ENCODE data around the gene APBA2.
"Not testable (repeated sequence)": the region's sequence is repeated elsewhere in the genome, so short reads cannot be mapped to it uniquely, and the experiment has no call there.

The APBA2 gene

GRCh38 chr15:29141308-29142128 is 255.7 kb downstream of the APBA2 start:
- no peak for DNase-seq

DNA sequence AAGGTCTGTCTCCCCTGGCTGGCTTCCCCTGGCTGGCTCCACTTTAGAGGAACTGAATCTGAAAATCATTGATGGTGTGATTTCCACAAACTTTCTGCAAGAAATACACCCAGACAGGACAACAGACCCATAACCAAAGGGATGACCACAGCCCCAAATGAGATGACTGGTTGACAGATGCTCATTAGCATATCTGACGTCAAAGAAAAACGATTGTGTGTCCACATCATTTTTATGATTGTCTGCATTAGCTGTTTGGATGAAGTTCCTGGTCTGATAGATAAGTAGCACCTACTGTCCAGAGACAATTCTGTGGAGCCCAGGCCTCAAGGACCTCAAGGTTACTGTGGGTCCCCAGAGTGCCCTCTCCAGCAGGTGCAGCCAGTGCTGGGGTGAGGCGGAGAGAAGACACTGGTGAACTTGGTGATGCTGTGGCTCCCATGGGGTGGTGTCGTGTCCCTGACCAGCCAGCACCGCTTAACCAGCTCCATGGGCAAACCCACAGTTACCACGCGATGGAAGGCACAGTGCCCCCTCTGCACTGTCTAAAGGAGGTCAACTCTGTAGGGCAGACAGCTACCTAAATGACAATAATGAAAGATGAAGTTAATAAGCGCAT is 256.5 kb downstream of the APBA2 start:
- DNase-seq, result no peak

DNA sequence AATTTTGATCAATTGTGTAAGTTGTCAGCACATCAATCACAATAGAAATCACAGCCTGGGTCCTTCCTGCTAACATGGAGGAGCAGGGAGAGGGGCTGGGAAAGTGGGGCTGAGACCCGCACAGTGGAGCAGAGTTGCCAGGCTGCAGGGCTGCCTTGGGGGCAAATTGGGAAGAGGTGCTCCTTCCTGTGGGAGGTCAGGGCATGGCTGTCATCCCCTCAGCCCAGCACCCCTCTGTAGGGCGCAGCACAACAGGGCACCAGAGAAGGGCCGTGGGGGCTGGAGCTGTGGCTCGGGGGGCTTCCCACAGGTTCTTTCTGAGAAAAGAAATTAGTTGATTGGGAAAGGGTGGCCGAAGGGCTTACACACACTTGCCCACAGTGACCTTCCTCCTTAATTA is 257.5 kb downstream of the APBA2 start:
- DNase-seq, result no peak

DNA sequence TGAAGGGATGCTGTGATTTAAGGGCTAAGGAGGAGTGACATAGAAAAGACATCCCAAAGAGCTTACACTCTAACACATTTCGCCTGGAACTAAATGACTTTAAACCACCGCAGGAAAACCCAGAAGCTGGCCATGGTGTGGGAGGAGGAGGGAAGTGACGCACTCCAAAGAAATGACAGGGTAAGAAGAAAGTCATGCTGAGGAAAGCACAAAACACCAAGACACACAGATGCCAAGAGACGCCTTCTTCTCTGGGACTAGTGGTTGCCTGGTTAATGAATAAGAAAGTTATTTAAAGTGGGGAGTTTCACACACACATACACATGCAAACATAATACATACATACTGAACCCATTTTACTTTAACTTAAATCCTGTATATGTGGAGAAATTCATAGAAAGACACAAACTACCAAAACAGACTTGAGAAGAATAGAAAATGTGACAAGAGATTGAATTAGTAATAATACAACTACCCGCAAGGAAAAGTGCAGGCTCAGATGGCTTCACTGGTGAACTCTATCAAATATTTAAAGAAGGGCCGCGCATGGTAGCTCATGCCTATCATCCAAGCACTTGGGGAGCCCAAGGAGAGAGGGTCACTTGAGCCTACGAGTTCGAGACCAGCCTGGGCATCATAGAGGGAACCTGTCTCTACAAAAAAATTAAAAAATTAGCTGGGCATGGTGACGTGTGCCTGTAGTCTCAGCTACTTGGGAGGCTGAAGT is 258.3 kb downstream of the APBA2 start:
- DNase-seq, result no peak

GRCh38 chr15:29149738-29150075 is 263.9 kb downstream of the APBA2 start:
- no peak for DNase-seq

GRCh38 chr15:29150515-29151483 is 265.0 kb downstream of the APBA2 start:
- no peak for DNase-seq

GRCh38 chr15:29151484-29151857 is 265.7 kb downstream of the APBA2 start:
- no peak for DNase-seq

DNA sequence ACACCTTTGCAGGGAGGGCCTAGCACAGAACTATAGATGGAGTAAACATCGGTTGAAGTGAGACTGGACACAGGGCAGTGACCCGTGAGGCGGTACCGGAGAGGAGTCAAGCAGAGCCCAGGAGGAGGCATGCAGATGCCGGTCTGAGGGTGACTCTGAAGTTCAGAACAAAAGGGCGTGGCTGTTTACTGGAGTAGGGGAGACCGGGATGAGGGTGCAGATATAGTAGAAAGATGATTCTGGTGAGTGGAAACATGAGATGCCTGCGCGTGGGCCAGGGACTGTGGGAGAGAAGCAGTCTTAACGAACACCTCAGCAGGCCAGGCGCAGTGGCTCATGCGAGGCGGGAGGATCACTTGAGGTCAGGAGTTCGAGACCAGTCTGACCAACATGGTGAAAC is 270.7 kb downstream of the APBA2 start:
- DNase-seq, result no peak

- DNase-seq, result no peak
Observed at GRCh38 chr15:29159771-29160455, 274.1 kb downstream of the APBA2 start.

- DNase-seq, result no peak
Observed at GRCh38 chr15:29162411-29162810, 276.6 kb downstream of the APBA2 start.

DNA sequence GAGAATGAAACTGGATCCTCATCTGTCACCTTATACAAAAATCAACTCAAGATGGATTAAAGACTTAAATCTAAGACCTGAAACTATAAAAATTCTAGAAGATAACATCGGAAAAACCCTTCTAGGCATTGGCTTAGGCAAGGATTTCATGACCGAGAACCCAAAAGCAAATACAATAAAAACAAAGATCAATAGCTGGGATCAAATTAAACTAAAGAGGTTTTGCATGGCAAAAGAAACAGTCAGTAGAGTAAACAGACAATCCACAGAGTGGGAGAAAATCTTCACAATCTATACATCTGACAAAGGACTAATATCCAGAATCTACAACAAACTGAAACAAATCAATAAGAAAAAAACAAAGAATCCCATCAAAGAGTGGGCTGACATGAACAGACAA is 281.3 kb downstream of the APBA2 start:
- DNase-seq, result not testable (repeated sequence)
